Measurements from ENCODE around the gene C5orf46. TPM values are rescaled to one million over a fixed set of nuclear protein-coding genes. Genes with fewer than 3 reads are reported as not detected.

Gene C5orf46
- total RNA-seq, 4 donors from 2014 or later, result not detected

DNA sequence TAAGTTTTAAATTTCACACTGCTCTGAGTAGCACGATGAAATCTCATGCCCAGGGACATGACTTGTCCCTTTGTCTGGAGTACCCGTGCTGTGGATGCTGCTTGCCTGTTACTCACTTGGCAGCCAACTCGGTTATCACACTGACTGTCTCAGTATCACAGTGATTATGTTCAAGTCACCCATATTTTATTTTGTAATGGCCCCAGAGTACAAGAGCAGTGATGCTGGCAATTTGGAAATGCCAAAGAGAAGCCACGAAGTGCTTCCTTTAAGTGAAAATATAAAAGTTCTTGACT is 50.6 kb downstream of the C5orf46 start:
- Histone ChIP-seq H3K4me3 (no peak overlapping the region), H3K27ac (no peak overlapping the region), H3K27me3 (no peaks in the 10 kb centered on the region), H3K9me3 (no peaks in the 10 kb centered on the region), H3K4me1 (no peaks in the 10 kb centered on the region), H3K36me3 (no peaks in the 10 kb centered on the region)
- DNase-seq, result no peak
- TF ChIP-seq, protein P1, sequence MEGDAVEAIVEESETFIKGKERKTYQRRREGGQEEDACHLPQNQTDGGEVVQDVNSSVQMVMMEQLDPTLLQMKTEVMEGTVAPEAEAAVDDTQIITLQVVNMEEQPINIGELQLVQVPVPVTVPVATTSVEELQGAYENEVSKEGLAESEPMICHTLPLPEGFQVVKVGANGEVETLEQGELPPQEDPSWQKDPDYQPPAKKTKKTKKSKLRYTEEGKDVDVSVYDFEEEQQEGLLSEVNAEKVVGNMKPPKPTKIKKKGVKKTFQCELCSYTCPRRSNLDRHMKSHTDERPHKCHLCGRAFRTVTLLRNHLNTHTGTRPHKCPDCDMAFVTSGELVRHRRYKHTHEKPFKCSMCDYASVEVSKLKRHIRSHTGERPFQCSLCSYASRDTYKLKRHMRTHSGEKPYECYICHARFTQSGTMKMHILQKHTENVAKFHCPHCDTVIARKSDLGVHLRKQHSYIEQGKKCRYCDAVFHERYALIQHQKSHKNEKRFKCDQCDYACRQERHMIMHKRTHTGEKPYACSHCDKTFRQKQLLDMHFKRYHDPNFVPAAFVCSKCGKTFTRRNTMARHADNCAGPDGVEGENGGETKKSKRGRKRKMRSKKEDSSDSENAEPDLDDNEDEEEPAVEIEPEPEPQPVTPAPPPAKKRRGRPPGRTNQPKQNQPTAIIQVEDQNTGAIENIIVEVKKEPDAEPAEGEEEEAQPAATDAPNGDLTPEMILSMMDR (IDR thresholded peaks at IDR 0.05), result no peak
- no peak for TF ChIP-seq POLR2A (IDR thresholded peaks at IDR 0.05)
- intact Hi-C loops (cut with DNase I; ENCODE audit: low total_unique reads), result no loop called here

DNA sequence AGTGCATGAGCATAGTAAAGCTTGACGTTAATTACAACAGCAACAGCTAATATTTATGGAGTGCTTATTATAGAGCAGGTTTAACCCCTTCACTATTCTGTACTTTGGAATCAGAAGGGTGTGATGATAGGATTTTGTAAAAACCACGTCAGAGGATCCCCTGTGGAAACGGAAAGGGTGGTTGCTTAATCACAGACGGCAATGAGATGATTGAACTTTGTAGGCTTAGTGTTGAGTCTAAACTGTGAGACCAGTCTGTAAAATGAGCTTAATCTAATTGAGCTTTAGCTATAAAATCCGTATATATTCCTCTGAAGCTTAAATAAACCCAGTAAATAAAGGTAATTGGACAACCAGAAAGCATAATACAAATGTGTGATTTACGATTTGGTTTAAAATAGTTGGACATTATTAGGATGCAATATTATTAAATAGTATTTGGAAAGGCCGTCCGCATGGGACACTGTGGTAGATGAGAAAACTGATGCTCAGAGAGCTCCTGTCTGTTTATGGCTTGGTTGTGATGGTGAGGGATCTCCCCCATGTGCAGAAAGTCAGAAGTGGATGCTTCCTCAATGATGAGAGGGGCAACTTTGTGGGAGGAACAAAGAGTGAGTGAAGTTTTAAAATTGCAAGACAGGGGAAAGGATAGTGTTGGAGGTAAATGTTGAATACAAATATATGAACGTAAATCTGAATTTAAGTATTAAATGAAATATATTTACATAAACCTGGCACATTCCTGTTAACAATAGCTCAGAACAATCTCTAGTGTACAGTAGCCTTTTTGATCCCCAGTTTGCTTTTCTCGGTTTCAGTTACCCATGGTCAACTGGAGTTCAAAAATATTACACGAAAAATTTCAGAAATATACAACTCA is 51.2 kb downstream of the C5orf46 start:
- no peak overlapping the region for H3K27ac ChIP-seq
- no peaks in the 10 kb centered on the region for H3K9me3 ChIP-seq
- no peak for DNase-seq
- no peaks in the 10 kb centered on the region for H3K27me3 ChIP-seq
- H3K4me1 ChIP-seq, result no peaks in the 10 kb centered on the region
- intact Hi-C loops (cut with DNase I; ENCODE audit: low total_unique reads), result no loop called here
- no peak overlapping the region for H3K4me3 ChIP-seq
- no peak for TF ChIP-seq POLR2A (IDR thresholded peaks at IDR 0.05)
- H3K36me3 ChIP-seq, result no peaks in the 10 kb centered on the region

DNA sequence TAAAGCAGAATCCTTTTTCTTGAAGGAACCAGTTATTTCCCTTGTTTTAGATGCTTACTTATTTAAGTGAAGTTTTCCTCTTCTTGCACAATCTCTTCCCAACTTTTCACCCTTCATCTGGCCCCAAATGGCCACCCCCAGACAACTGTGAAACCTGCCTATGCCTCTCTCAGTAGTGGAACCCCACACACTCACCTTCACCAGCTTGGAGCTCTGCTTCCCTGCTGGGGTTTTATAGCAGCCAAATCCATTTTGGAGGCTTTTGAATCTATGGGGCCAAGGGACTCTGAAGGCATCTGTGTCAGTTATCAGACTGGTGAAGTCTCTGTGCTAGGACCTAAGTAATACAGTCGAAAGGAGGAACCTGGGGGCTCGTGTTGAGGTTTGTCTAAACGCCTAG is 52.0 kb downstream of the C5orf46 start:
- Histone ChIP-seq H3K36me3 (no peaks in the 10 kb centered on the region), H3K27ac (no peak overlapping the region), H3K9me3 (no peaks in the 10 kb centered on the region), H3K27me3 (no peaks in the 10 kb centered on the region), H3K4me3 (no peak overlapping the region), H3K4me1 (no peaks in the 10 kb centered on the region)
- intact Hi-C loops (cut with DNase I; ENCODE audit: low total_unique reads), result no loop called here
- TF ChIP-seq, protein P1 (IDR thresholded peaks at IDR 0.05), result no peak
- TF ChIP-seq POLR2A (IDR thresholded peaks at IDR 0.05), result no peak
- no peak for DNase-seq

DNA sequence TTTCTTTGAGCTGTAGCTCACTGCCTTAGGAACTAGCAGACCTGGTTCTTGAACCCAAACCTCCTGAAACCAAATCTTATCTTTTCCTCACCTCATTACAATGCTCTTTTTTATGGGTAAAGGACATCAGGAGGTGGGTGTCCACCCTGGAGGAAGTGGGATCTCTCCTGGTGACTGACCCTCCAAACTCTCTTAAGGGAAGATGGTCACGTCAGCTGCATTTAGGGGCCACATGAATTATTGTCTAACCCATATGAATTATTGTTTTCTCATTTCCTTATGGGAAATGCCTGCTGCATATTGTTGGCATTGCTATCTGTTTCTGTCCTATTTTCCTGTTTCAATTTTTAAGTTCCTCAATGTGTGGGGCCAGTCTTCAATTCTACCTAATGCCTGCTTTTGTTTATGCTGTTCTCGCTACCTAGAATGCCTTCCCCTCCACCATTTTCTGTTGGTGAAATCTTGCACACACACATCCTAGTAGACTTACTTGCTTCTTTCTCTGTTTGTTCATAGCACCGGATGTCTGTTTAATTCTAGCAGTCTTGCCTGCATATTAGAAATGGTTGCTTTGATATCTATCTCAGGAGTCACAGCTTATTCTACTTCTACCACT is 52.9 kb downstream of the C5orf46 start:
- Histone ChIP-seq H3K27me3 (no peaks in the 10 kb centered on the region), H3K27ac (no peak overlapping the region), H3K9me3 (no peaks in the 10 kb centered on the region), H3K4me1 (no peaks in the 10 kb centered on the region), H3K36me3 (no peaks in the 10 kb centered on the region), H3K4me3 (no peak overlapping the region)
- no peak for DNase-seq
- no peak for TF ChIP-seq POLR2A (IDR thresholded peaks at IDR 0.05)
- TF ChIP-seq, protein P1 (IDR thresholded peaks at IDR 0.05), result no peak
- intact Hi-C loops (cut with DNase I; ENCODE audit: low total_unique reads), result no loop called here

DNA sequence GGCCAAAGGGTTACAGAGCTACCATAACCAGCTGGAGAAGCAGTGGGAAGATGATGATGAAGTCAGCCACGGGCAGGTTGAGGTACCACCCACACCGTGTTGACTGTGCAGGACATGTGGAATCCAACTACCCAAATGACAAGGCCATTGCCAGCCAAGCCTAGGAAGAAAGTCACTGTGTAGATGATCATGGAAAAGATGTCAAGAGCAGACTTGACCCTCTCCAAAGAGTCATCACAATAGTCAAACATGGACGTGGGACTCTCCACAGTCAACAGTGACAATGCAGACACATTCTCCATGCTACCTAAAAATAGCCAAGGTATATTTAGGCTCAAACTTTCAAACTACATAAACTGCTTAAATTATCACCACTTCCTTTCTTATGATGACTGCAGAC is 54.0 kb downstream of the C5orf46 start:
- TF ChIP-seq POLR2A (IDR thresholded peaks at IDR 0.05), result no peak
- TF ChIP-seq, protein P1 (IDR thresholded peaks at IDR 0.05), result no peak
- H3K27me3 ChIP-seq, result no peaks in the 10 kb centered on the region
- no peaks in the 10 kb centered on the region for H3K9me3 ChIP-seq
- H3K36me3 ChIP-seq, result no peaks in the 10 kb centered on the region
- no peak for DNase-seq
- no peaks in the 10 kb centered on the region for H3K4me1 ChIP-seq
- no peak overlapping the region for H3K4me3 ChIP-seq
- intact Hi-C loops (cut with DNase I; ENCODE audit: low total_unique reads), result no loop called here
- H3K27ac ChIP-seq, result no peak overlapping the region
